ENCODE measurements around the gene INSRR.

The INSRR gene

GRCh38 chr1:156797212-156797871, 61.6 kb downstream of the INSRR start:
- Mint-ChIP-seq H3K9me3 (no peaks in the 10 kb centered on the region), H3K4me1 (peaks cover 6% of the 10 kb centered on the region), H3K27ac (no peak overlapping the region), H3K4me3 (no peak overlapping the region), H3K27me3 (no peaks in the 10 kb centered on the region), H3K36me3 (peaks cover 37% of the 10 kb centered on the region)
- DNase-seq (ENCODE audit: low spot score in 2 of 2), result peak; percentile 43 to 46
- peak; percentile 69 for ATAC-seq (ENCODE audit: low read depth)

DNA sequence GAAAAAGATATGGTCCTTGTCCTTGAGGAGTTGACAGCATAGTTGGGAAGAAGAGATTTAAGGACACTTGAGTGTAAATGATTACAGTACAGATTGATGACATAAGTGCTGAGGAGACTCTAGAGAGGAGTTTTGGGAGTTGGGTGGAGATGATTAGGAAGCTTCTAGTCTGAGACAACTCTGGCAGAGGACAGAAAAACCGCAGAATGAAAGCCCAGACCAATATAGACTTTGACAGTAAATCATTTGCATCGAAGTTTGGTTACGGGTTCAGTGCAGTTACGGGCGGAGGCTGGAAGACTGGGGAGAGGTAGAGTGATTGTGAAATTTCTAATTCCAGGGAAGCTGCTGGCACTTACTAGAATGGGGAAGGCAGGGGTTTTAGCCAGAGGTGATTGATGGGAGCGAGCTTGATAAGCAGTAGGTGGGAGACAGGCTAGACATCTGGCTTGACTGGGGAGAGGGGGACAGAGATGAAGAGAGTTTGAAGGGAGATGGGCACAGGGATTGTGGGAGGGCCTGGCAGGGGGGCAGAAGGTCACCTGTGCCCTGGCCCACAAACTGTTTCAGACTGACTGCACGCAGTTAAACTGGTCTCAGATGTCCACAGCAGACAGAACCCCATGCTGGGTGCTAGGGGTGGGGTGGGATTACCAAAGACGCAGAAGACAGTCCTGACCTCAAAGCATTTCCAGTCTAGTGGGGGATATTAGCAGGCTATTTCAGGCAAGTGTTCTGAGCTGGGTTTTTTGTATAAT, 62.4 kb downstream of the INSRR start:
- Mint-ChIP-seq H3K4me3 (no peak overlapping the region), H3K4me1 (peaks cover 6% of the 10 kb centered on the region), H3K27ac (peak overlapping the region; percentile 9), H3K36me3 (peaks cover 42% of the 10 kb centered on the region), H3K27me3 (no peaks in the 10 kb centered on the region), H3K9me3 (no peaks in the 10 kb centered on the region)
- no peak for ATAC-seq (ENCODE audit: low read depth)
- no peak for DNase-seq (ENCODE audit: low spot score in 2 of 2)

- DNase-seq (ENCODE audit: low spot score in 2 of 2), result no peak
- H3K27me3 Mint-ChIP-seq, result no peaks in the 10 kb centered on the region
- peaks cover 42% of the 10 kb centered on the region for H3K36me3 Mint-ChIP-seq
- no peak for ATAC-seq (ENCODE audit: low read depth)
- H3K27ac Mint-ChIP-seq, result peak overlapping the region; percentile 9
- H3K9me3 Mint-ChIP-seq, result no peaks in the 10 kb centered on the region
- no peak overlapping the region for H3K4me3 Mint-ChIP-seq
- H3K4me1 Mint-ChIP-seq, result peaks cover 6% of the 10 kb centered on the region
These were observed 63.1 kb downstream of the INSRR start for GRCh38 chr1:156795787-156796186.

DNA sequence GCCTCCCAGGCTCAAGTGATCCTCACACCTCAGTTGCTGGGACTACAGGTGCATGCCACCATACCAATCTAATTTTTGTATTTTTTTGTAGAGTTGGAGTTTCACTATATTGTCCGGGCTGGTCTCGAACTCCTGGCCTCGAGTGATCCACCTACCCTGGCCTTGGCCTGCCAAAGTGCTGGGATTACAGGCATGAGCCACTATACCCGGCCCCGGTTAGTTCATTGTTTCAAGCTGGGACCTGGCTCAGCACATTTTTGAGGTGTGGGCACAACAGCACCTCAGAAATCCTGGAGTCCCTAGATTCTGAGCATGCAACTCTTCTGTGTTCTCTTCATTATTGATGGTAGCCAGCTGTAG, 63.6 kb downstream of the INSRR start:
- ATAC-seq (ENCODE audit: low read depth) (no peak), DNase-seq (ENCODE audit: low spot score in 2 of 2) (no peak)
- Mint-ChIP-seq H3K9me3 (no peaks in the 10 kb centered on the region), H3K4me1 (peaks cover 6% of the 10 kb centered on the region), H3K27me3 (no peaks in the 10 kb centered on the region), H3K27ac (no peak overlapping the region), H3K36me3 (peaks cover 42% of the 10 kb centered on the region), H3K4me3 (no peak overlapping the region)

- Mint-ChIP-seq H3K4me1 (peaks cover 7% of the 10 kb centered on the region), H3K4me3 (no peak overlapping the region), H3K36me3 (peaks cover 43% of the 10 kb centered on the region), H3K27me3 (no peaks in the 10 kb centered on the region), H3K27ac (no peak overlapping the region), H3K9me3 (no peaks in the 10 kb centered on the region)
- DNase-seq (ENCODE audit: low spot score in 2 of 2) (no peak), ATAC-seq (ENCODE audit: low read depth) (no peak)
These were observed 64.2 kb downstream of the INSRR start for GRCh38 chr1:156794506-156795373.
